Mucosa of descending colon (tissue), 3 donors: ENCODE results near the gene UBE2C. TPM values are rescaled to one million over a fixed set of nuclear protein-coding genes. Genes with fewer than 3 reads are reported as not detected.

ENCODE experiments used
- ATAC-seq: fragments of 200-7000 bp; cut with Tn5 transposase; one replicate; pipeline ENCODE4 v1.9.1; 2020; ENCODE audit warnings: mild to moderate bottlenecking, moderate library complexity
- DNase-seq, 3 donors: peaks; one replicate each; pipeline ENCODE4 v3.0.0-alpha.2; 2020
- H3K36me3 ChIP-seq: fragments of 200-600 bp; one replicate; pipeline ENCODE4 v1.8.0; 2021; ENCODE audit warnings: low read depth, mild to moderate bottlenecking
- H3K4me1 ChIP-seq: fragments of 200-600 bp; one replicate; pipeline ENCODE4 v1.8.0; 2021; ENCODE audit warnings: low read depth, mild to moderate bottlenecking
- H3K4me3 ChIP-seq: fragments of 200-600 bp; one replicate; pipeline ENCODE4 v1.8.0; 2021; ENCODE audit warnings: mild to moderate bottlenecking
- H3K9me3 ChIP-seq: fragments of 200-600 bp; one replicate; pipeline ENCODE4 v1.8.0; 2021; ENCODE audit warnings: mild to moderate bottlenecking
- CTCF ChIP-seq: fragments of 200-600 bp; IDR thresholded peaks from one replicate; pipeline ENCODE4 v1.8.0; 2022; ENCODE audit warnings: antibody characterized with exemption, mild to moderate bottlenecking
- intact Hi-C, 2 donors: fragments of 100-400 bp; cut with DNase I in 1 of 2; cut with micrococcal nuclease in 1 of 2; formaldehyde crosslinking; loops; one replicate each; pipeline versions ENCODE4 v1.11.0 to v1.11.1; 2022; cut with DNase I, micrococcal nuclease
- total RNA-seq, 3 donors: library from RNA; stranded (reverse); fragmentation: NEBNext Ultra II Directional in 2 of 3; extraction: Animal tissue kit (Norgen Biotek cat#: 25700) in 2 of 3; gene quantifications; one replicate each; pipeline versions ENCODE4 v1.2.1 to v1.2.4, GENCODE V29; 2021 to 2023
- donor health status: DM: no; HTN: no; CAD: no; lungs with moderate emphysema.
- donor health status: DM: no; HTN: no; CAD: no.
- donor health status: DM: no; HTN: yes; CAD: no.

The UBE2C gene
- total RNA-seq, 3 donors from 2014 or later: 4.7 to 41.1 (median 8.7) TPM

DNA sequence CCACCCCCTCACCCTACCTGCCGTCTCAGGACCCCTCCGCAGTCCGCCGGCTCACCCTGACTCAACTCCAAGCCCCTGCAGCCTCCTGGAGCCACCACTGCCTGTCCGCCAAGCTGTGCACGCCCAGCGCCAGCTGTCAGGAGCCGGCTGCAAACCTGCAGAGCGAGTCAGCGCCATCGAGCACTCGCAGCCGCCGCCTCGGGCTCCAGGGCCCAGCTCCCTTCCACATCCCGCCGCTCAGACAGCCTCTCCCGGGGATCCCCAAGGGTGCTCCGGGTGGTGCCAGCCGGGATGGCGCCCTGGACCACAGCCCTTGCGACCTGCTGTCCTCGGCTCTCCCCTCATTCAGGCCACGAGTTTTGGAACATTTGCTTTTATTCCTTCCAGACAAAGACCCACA is 10.4 kb downstream of the UBE2C start:
- Histone ChIP-seq H3K9me3 (no peaks in the 10 kb centered on the region), H3K4me1 (peaks cover 11% of the 10 kb centered on the region), H3K36me3 (no peaks in the 10 kb centered on the region), H3K4me3 (no peak overlapping the region)
- no peak for TF ChIP-seq CTCF
- DNase-seq (peak; percentile 71 to 79 (median 73)), ATAC-seq (peak; percentile 76)
- intact Hi-C loops: loop anchor here in 1 of 2 donors (10.0 kb wide), 1 partner anchor 112 kb away; the partner anchor contains the start of gene PCIF1

GRCh38 chr20:45823949-45824835 is 11.7 kb downstream of the UBE2C start:
- DNase-seq (peak; percentile 68 to 75 (median 75)), ATAC-seq (peak; percentile 71)
- no peaks in the 10 kb centered on the region for H3K9me3 ChIP-seq
- H3K4me1 ChIP-seq: peaks cover 11% of the 10 kb centered on the region
- H3K36me3 ChIP-seq: no peaks in the 10 kb centered on the region
- no peak for TF ChIP-seq CTCF
- intact Hi-C loops: loop anchor here in 1 of 2 donors (10.0 kb wide), 1 partner anchor 111 kb away; the partner anchor contains the start of gene PCIF1
- no peak overlapping the region for H3K4me3 ChIP-seq

- TF ChIP-seq CTCF: no peak
- Histone ChIP-seq H3K36me3 (no peaks in the 10 kb centered on the region), H3K4me3 (no peak overlapping the region), H3K9me3 (no peaks in the 10 kb centered on the region), H3K4me1 (peaks cover 11% of the 10 kb centered on the region)
- ATAC-seq (no peak), DNase-seq (no peak)
- intact Hi-C loops: loop anchor here in 1 of 2 donors (10.0 kb wide), 1 partner anchor 108 kb away; the partner anchor contains the start of gene PCIF1
These were observed 14.1 kb downstream of the UBE2C start for GRCh38 chr20:45826381-45827019.

- Histone ChIP-seq H3K36me3 (no peaks in the 10 kb centered on the region), H3K4me1 (peaks cover 11% of the 10 kb centered on the region), H3K4me3 (no peak within 1 kb of the TSS), H3K9me3 (no peaks in the 10 kb centered on the region)
- DNase-seq (no peak), ATAC-seq (no peak)
- intact Hi-C loops: loop anchor here in 1 of 2 donors (10.0 kb wide), 1 partner anchor 108 kb away; the partner anchor contains the start of gene PCIF1
- no peak for TF ChIP-seq CTCF
These were observed 14.7 kb downstream of the UBE2C start, which contains the start of gene TNNC2 for GRCh38 chr20:45827030-45827652. TSS of gene TNNC2 (minus strand) at chr20:45827312. CDS start at chr20:45827248, 64 bp downstream.

GRCh38 chr20:45827712-45828111 is 15.3 kb downstream of the UBE2C start:
- ATAC-seq: no peak
- H3K9me3 ChIP-seq: no peaks in the 10 kb centered on the region

More at GRCh38 chr20:45827712-45828111, 15.3 kb downstream of the UBE2C start:
- H3K4me1 ChIP-seq: peaks cover 8% of the 10 kb centered on the region
- no peaks in the 10 kb centered on the region for H3K36me3 ChIP-seq
- no peak for TF ChIP-seq CTCF
- DNase-seq: no peak
- no peak overlapping the region for H3K4me3 ChIP-seq
- intact Hi-C loops: loop anchor here in 1 of 2 donors (10.0 kb wide), 1 partner anchor 107 kb away; the partner anchor contains the start of gene PCIF1
